Fibroblast of villous mesenchyme (primary cell): Measurements from ENCODE around the gene YPEL4. TPM values are rescaled to one million over a fixed set of nuclear protein-coding genes. Genes with fewer than 3 reads are reported as not detected.

Source experiments
- DNase-seq: peaks from one replicate; pipeline ENCODE4 v3.0.0-alpha.2; 2010; ENCODE audit warnings: low read depth
- H3K4me3 ChIP-seq: 2 replicates; pipeline ENCODE4 v1.5.1; 2011; ENCODE audit warnings: low read depth, mild to moderate bottlenecking, low read length
- CTCF ChIP-seq: IDR thresholded peaks from 2 replicates; pipeline ENCODE4 v1.5.1; 2012; ENCODE audit warnings: low read depth, mild to moderate bottlenecking, low read length; ENCODE audit not compliant: insufficient read depth
- total RNA-seq: library from RNA; depleted of rRNA; stranded (reverse); fragments of >200 nt; gene quantifications from 2 replicates; pipeline ENCODE4 v1.2.3, GENCODE V29; 2012

YPEL4 gene
- total RNA-seq, 1 donor: 0.43 TPM

- H3K4me3 ChIP-seq: no peak overlapping the region
- DNase-seq: no peak
- TF ChIP-seq CTCF: no peak
These were observed 1.0 kb upstream of the YPEL4 start for GRCh38 chr11:57650739-57651090.

- TF ChIP-seq CTCF: no peak
- peak overlapping the region; percentile 70 for H3K4me3 ChIP-seq
- DNase-seq: no peak
These were observed 644 bp downstream of the YPEL4 start for GRCh38 chr11:57648801-57649735.

- no peak for DNase-seq
- H3K4me3 ChIP-seq: peak overlapping the region; percentile 70
- no peak for TF ChIP-seq CTCF
These were observed 1.5 kb downstream of the YPEL4 start for GRCh38 chr11:57647960-57648800.

- H3K4me3 ChIP-seq: no peak overlapping the region
- no peak for DNase-seq
- no peak for TF ChIP-seq CTCF
These were observed 2.3 kb downstream of the YPEL4 start for GRCh38 chr11:57647372-57647771.

- no peak for TF ChIP-seq CTCF
- H3K4me3 ChIP-seq: no peak overlapping the region
- DNase-seq: no peak
These were observed 2.9 kb downstream of the YPEL4 start for GRCh38 chr11:57646799-57647303.

- no peak for TF ChIP-seq CTCF
- DNase-seq: no peak
- H3K4me3 ChIP-seq: no peak overlapping the region
These were observed 3.4 kb downstream of the YPEL4 start for GRCh38 chr11:57646194-57646798.
